MM.1S (cell line): ENCODE measurements around the gene EI24.
A peak's percentile ranks its signal among the peaks of the same experiment; 100 is the strongest.

Experiments
- DNase-seq: peaks from one replicate; pipeline ENCODE4 v3.0.0-alpha.2; 2015
- H2AFZ ChIP-seq: fragments of 300-600 bp; sonication (generic); 2 replicates; pipeline ENCODE4 v1.6.0; 2016; ENCODE audit warnings: antibody characterized with exemption, low read length
- H3F3A ChIP-seq: fragments of 300-600 bp; sonication (generic); 2 replicates; pipeline ENCODE4 v1.6.1; 2016; ENCODE audit warnings: mild to moderate bottlenecking, antibody characterized with exemption, low read length, moderate library complexity, mixed read lengths; ENCODE audit not compliant: insufficient read depth
- H3K27ac ChIP-seq: fragments of 300-600 bp; sonication (generic); 2 replicates; pipeline ENCODE4 v1.5.1; 2016; ENCODE audit warnings: mild to moderate bottlenecking, low read length
- H3K27me3 ChIP-seq: fragments of 300-600 bp; sonication (generic); replicated peaks from 2 replicates; pipeline ENCODE4 v1.6.0; 2016; ENCODE audit warnings: low read length; ENCODE audit not compliant: insufficient read depth
- H3K36me3 ChIP-seq: fragments of 300-600 bp; sonication (generic); replicated peaks from 2 replicates; pipeline ENCODE4 v1.6.1; 2016; ENCODE audit warnings: mild to moderate bottlenecking, low read length, mixed read lengths; ENCODE audit not compliant: insufficient read depth
- H3K4me1 ChIP-seq: fragments of 300-600 bp; sonication (generic); 2 replicates; pipeline ENCODE4 v1.6.1; 2016; ENCODE audit warnings: low read length, mixed read lengths
- H3K4me2 ChIP-seq: fragments of 300-600 bp; sonication (generic); 2 replicates; pipeline ENCODE4 v1.6.0; 2016; ENCODE audit warnings: low read depth, low read length
- H3K4me3 ChIP-seq: fragments of 300-600 bp; sonication (generic); 2 replicates; pipeline ENCODE4 v1.5.1; 2016; ENCODE audit warnings: low read length, mixed read lengths
- H3K79me2 ChIP-seq: fragments of 300-600 bp; sonication (generic); 2 replicates; pipeline ENCODE4 v1.6.1; 2016; ENCODE audit warnings: mixed run types, low read length, mixed read lengths
- H3K9ac ChIP-seq: fragments of 300-600 bp; sonication (generic); 2 replicates; pipeline ENCODE4 v1.6.1; 2016; ENCODE audit warnings: low read length, mixed read lengths
- H3K9me2 ChIP-seq: fragments of 300-600 bp; sonication (generic); replicated peaks from 2 replicates; pipeline ENCODE4 v1.6.1; 2016; ENCODE audit warnings: mild to moderate bottlenecking, low read length, mixed read lengths; ENCODE audit not compliant: insufficient read depth
- H3K9me3 ChIP-seq: fragments of 300-600 bp; sonication (generic); replicated peaks from 2 replicates; pipeline ENCODE4 v1.6.1; 2016; ENCODE audit warnings: mild to moderate bottlenecking, low read length, mixed read lengths; ENCODE audit not compliant: insufficient read depth
- H4K20me1 ChIP-seq: fragments of 300-600 bp; sonication (generic); 2 replicates; pipeline ENCODE4 v1.6.1; 2016; ENCODE audit warnings: mild to moderate bottlenecking, low read length, moderate library complexity, mixed read lengths; ENCODE audit not compliant: insufficient read depth
- EZH2 ChIP-seq: fragments of 300-600 bp; sonication (generic); optimal IDR thresholded peaks from 2 replicates; pipeline ENCODE3; 2017; ENCODE audit warnings: low read depth, mild to moderate bottlenecking, antibody characterized with exemption, low read length, mixed read lengths
- EZH2phosphoT487 ChIP-seq: fragments of 300-600 bp; sonication (generic); IDR thresholded peaks from 2 replicates; pipeline ENCODE4 v1.6.1; 2018; ENCODE audit warnings: antibody characterized with exemption, low read length
- TF ChIP-seq, protein P1 (sequence below): fragments of 300-600 bp; sonication (generic); IDR thresholded peaks from 2 replicates; pipeline ENCODE4 v1.5.1; 2016; ENCODE audit warnings: antibody characterized with exemption, low read length, mixed read lengths

EI24 gene

DNA sequence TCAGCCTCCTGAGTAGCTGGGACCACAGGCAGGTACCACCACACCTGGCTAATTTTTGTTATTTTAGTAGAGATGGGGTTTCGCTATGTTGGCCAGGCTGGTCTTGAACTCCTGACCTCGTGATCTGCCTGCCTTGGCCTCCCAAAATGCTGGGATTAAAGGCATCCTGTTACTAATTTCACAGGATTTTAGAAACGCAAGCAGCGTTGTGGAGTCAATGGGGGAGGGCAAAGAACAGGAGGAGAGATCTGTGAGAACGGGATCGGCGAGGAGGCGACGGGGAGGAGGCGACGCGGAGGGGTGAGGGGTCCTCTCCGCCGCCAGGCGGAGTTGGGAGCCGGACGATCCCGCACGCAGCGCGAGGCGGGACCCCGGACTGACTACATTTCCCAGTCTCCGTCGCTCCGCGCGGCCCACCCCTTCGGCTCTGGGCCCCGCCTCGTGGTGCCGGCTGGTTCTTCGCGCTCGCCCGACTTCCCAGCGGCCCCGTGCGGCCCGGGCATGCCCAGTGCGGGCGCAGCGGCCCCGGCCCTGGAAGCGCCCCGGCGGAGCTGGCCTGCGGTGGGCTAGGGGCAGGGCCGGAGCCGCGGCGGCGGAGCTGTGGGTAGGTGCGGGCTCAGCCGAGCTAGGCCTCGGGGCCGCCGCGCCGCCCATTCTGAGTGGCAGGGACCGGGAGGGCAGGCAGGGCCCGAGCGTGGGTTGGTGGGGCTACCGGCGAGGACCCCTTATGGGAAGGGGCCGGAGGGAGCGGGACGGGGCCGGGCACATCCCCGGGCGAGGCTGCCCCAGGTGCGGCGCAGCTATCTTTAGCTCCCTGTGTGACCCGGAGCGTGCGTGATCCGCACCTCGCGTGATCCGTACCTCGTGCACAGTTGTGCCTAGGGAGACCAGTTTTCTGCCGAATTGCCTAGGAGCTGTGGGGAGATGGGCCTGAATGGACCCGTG lies at the start of gene EI24:
Gene EI24, plus strand, starts transcription at position 508 of the 945 bp plus-strand sequence. CDS start 3,051 bp downstream, outside the sequence.
- Histone ChIP-seq H3K4me1 (peaks cover 11% of the 10 kb centered on the region), H3K27me3 (no peaks in the 10 kb centered on the region), H2AFZ (peak within 1 kb of the TSS; percentile 96), H3K4me2 (peak within 1 kb of the TSS; percentile 91), H3F3A (no peaks in the 10 kb centered on the region), H4K20me1 (no peaks in the 10 kb centered on the region), H3K9me3 (no peaks in the 10 kb centered on the region), H3K9me2 (no peaks in the 10 kb centered on the region), H3K36me3 (peaks cover 5% of the 10 kb centered on the region; the same call in 1 of the 2 replicates), H3K4me3 (peak within 1 kb of the TSS; percentile 99), H3K79me2 (peaks cover 37% of the 10 kb centered on the region), H3K9ac (peak within 1 kb of the TSS; percentile 99), H3K27ac (peak within 1 kb of the TSS; percentile 60)
- DNase-seq, result peak; percentile 93
- no peak for TF ChIP-seq EZH2
- no peak for TF ChIP-seq EZH2phosphoT487
- TF ChIP-seq, protein P1, sequence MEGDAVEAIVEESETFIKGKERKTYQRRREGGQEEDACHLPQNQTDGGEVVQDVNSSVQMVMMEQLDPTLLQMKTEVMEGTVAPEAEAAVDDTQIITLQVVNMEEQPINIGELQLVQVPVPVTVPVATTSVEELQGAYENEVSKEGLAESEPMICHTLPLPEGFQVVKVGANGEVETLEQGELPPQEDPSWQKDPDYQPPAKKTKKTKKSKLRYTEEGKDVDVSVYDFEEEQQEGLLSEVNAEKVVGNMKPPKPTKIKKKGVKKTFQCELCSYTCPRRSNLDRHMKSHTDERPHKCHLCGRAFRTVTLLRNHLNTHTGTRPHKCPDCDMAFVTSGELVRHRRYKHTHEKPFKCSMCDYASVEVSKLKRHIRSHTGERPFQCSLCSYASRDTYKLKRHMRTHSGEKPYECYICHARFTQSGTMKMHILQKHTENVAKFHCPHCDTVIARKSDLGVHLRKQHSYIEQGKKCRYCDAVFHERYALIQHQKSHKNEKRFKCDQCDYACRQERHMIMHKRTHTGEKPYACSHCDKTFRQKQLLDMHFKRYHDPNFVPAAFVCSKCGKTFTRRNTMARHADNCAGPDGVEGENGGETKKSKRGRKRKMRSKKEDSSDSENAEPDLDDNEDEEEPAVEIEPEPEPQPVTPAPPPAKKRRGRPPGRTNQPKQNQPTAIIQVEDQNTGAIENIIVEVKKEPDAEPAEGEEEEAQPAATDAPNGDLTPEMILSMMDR, result peak; percentile 58

DNA sequence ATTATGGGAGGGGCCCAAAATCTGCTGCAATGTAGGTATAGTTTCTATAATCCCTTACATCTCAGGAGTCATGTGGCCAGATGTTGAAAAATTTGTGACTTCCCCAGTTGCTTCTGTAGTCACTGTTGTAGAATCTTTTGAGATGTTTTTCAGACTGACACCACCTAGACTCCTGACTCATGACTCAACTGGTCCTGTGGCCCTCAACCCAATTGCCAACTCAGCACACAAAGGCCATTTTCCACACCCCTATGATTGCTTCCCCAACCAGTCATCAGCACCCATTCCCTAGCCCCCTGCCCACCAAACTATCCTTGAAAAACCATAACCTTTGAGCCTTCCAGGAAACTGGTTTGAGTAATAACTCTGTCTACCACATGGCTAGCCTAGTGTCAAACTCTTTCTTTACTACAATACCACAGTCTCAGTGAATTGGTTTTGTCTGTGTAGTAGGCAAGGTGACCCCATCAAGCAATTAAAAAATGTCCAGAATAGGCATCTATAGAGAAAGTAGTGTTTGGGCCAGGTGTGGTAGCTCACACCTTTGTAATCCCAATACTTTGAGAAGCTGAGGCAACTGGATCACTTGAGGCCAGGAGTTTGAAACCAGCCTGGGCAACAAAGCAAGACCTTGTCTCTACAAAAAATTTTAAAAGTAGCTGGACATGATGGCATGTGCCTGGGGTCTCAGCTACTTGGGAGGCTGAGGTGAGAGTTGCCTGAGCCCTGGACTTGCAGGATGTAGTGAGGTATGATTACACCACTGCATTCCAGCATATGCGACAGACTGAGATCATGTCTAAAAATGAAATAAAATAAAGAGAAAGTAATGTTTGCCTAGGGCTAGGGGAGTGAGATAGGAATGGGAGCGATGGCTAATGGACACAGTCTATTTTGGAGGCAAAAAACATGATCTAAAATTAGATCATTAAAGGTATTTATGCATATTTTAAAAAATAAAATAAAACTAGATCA lies 49.1 kb upstream of the EI24 start:
- H3K36me3 ChIP-seq, result no peaks in the 10 kb centered on the region
- 0 out of 2 replicates have a peak, but pooled peaks cover under 1% of the 10 kb centered on the region for H3F3A ChIP-seq
- DNase-seq, result no peak
- H3K79me2 ChIP-seq, result no peaks in the 10 kb centered on the region
- H3K27ac ChIP-seq, result no peak overlapping the region
- H3K4me3 ChIP-seq, result no peak overlapping the region
- no peaks in the 10 kb centered on the region for H3K9me2 ChIP-seq
- TF ChIP-seq EZH2phosphoT487 (no peak), EZH2 (no peak)
- TF ChIP-seq, protein P1, result no peak
- H4K20me1 ChIP-seq, result no peaks in the 10 kb centered on the region
- H3K9me3 ChIP-seq, result no peaks in the 10 kb centered on the region
- no peak overlapping the region for H3K4me2 ChIP-seq
- H3K9ac ChIP-seq, result no peak overlapping the region
- no peaks in the 10 kb centered on the region for H3K27me3 ChIP-seq
- peaks cover 6% of the 10 kb centered on the region; the same call in 1 of the 2 replicates for H3K4me1 ChIP-seq
- no peak overlapping the region for H2AFZ ChIP-seq

DNA sequence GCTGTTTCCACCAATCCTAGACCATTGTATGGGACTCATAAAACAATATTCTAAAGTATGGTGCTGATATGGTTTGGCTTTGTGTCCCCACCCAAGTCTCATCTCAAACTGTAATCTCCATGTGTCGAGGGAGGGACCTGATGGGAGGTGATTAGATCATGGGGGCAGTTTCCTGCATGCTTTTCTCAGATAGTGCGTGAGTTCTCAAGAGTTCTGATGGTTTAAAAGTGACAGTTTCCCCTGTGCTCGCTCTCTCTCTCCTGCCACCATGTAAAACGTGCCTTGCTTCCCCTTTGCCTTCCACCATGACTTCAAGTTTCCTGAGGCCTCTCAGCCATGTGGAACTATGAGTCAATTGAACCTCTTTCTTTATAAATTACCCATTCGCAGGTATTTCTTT lies 44.0 kb upstream of the EI24 start:
- Histone ChIP-seq H3K36me3 (no peaks in the 10 kb centered on the region), H3K27me3 (no peaks in the 10 kb centered on the region), H4K20me1 (no peaks in the 10 kb centered on the region), H3K4me1 (no peaks in the 10 kb centered on the region), H3K9ac (no peak overlapping the region), H3K4me2 (no peak overlapping the region), H2AFZ (no peak overlapping the region), H3F3A (no peaks in the 10 kb centered on the region), H3K9me2 (no peaks in the 10 kb centered on the region), H3K79me2 (no peaks in the 10 kb centered on the region), H3K27ac (no peak overlapping the region), H3K9me3 (no peaks in the 10 kb centered on the region), H3K4me3 (no peak overlapping the region)
- TF ChIP-seq EZH2phosphoT487 (no peak), EZH2 (no peak)
- TF ChIP-seq, protein P1, result no peak
- DNase-seq, result no peak
